ENCODE data around the gene ITM2C.

The ITM2C gene

DNA sequence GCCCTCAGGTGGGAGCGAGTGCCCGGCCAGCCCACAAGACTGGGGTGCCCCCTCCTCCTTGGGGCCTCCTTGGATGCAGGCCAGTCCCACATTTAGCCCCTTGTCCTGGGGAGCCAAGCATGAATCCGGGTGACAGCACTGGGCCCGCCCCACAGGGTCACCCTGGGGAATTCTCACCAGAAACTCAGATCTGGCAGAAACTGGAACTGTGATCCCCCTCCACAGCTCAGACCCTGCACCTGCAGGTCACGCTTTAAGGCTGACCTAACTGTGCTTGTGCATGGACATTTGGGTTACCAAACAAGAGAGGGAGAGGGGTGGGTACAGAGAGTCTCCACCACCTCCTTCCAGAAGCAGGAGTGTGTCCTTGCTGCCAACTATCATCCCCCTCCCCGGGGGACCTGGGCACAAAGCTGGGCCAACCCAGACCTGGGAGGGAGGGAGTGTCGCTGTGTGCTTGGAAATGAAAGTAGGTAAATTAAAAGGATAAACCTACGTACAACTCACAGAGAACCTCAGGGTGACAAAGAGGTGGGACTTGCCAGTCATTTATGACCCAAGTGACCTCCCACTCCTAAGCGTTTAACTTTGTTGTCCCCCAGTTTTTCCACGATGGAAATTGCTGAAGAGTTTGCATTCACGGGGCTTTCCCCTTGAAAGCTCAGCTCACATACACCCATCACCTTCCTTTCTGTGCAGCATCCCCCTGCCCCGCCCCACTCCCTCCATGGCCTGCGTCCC is 9.1 kb downstream of the ITM2C start:
- no peak for DNase-seq (ENCODE audit: low read depth)

DNA sequence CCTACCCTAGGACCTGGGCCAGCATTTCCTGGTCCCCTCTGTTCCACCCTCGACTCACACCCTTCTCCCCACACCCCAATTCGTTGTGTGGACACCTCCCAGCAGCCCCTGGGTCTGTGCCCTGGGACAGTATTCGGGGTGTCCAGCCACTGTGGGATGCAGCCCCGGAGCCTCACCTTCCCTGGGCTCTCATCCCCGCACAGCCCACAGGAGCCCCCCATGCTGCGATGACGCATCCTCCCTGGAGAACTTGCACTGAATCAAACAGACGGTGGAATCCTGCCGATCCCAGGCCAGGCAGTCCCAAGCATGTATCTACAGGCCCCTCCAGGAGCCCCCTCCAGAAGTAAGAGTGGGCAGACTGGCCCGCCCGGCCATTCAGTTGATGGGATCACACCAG is 9.7 kb downstream of the ITM2C start:
- DNase-seq (ENCODE audit: low read depth): no peak

DNA sequence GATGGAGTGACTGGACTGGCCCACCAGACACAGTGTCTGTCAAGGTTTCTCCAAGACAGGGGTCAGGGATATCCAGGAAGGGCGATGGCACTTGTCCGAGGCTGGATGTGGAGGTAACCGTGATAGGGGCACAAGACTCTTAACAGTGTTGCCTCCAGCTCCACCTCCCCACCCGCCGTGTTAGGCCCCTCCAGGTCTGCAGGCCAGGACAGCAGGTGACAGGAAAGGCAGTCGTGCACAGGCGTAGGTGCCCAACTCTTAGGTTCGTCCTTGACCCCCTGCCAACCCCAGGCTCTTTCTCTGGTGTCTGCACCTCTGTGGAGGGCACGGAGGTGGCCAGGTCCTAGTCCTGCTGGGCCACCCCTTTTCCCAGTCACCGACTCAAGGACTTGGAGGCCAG is 10.1 kb downstream of the ITM2C start:
- no peak for DNase-seq (ENCODE audit: low read depth)

DNA sequence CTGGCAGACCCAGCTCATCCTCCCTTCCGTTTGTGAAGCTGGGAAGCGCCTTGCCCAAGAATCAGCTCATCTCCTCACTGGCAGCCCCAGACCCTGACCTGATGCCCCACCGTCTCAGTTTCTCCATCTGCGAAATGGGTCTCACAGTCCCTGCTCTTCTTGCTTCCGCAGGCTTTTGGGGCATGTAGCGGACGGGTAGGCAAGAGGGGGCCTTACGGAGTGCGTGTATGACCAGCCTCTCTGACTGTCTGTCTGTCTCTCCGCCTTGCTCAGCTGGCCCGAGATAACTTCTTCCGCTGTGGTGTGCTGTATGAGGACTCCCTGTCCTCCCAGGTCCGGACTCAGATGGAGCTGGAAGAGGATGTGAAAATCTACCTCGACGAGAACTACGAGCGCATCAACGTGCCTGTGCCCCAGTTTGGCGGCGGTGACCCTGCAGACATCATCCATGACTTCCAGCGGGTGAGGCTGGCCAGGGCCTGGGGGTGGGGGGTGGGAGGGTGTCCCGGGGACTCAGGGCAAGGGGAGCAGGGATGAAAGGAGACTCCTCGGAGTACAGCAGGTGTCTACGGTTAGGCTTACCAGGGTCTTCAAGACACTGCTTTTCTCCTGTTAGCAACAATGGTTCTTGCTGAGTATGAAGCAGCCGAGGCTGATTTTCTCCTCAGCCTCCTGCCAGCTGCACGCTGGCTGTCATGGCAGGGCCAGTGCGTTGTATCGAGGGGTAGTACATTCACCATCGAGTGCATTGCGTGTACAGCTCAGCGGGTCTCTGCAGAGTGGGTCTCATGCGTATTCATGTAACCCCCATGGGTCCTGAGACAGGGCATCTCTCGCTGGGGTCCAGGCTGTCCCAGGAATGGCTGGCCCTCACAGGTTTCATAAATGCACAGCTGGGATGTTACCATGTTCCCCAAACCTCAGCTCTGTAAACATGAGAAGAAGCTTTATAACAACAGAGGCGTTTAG is 10.9 kb downstream of the ITM2C start:
- DNase-seq (ENCODE audit: low read depth): no peak

DNA sequence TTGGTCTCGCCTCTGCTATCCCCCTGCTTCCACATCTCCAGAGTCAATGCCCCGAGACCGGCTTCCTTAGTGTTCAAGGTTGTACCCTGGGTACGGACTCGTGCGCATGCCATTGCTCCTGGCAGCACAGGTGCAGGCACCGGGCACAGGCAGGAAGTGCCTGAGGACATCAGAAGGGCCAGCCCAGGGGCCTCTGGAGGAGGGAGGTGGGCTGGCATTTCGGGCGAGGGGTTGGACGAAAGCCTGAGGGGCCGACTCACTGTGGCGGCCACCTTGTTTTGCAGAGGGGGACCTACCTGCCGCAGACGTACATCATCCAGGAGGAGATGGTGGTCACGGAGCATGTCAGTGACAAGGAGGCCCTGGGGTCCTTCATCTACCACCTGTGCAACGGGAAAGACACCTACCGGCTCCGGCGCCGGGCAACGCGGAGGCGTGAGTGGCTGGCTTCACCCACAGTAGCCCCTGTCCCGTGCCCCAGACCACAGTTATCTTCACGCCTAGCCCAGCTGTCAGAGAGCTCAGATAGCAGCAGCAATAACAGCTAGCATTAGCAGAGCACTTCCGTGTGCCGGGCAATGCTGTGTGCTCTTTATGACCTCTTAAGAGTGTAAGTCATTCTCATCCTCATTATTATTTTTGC is 12.5 kb downstream of the ITM2C start:
- DNase-seq (ENCODE audit: low read depth): no peak

DNA sequence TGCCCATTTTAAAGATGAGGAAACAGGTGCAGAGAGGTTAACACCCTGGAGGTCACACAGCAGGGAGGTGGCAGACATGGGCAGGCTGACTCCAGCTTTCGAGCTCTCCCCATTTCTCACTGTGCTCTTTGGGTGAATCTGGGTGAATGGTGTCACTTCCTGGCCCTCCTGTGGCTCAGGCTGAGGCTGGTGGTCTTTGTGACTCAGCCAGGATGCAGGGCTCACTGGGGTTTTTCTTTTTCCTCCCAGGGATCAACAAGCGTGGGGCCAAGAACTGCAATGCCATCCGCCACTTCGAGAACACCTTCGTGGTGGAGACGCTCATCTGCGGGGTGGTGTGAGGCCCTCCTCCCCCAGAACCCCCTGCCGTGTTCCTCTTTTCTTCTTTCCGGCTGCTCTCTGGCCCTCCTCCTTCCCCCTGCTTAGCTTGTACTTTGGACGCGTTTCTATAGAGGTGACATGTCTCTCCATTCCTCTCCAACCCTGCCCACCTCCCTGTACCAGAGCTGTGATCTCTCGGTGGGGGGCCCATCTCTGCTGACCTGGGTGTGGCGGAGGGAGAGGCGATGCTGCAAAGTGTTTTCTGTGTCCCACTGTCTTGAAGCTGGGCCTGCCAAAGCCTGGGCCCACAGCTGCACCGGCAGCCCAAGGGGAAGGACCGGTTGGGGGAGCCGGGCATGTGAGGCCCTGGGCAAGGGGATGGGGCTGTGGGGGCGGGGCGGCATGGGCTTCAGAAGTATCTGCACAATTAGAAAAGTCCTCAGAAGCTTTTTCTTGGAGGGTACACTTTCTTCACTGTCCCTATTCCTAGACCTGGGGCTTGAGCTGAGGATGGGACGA is 13.2 kb downstream of the ITM2C start:
- no peak for DNase-seq (ENCODE audit: low read depth)

DNA sequence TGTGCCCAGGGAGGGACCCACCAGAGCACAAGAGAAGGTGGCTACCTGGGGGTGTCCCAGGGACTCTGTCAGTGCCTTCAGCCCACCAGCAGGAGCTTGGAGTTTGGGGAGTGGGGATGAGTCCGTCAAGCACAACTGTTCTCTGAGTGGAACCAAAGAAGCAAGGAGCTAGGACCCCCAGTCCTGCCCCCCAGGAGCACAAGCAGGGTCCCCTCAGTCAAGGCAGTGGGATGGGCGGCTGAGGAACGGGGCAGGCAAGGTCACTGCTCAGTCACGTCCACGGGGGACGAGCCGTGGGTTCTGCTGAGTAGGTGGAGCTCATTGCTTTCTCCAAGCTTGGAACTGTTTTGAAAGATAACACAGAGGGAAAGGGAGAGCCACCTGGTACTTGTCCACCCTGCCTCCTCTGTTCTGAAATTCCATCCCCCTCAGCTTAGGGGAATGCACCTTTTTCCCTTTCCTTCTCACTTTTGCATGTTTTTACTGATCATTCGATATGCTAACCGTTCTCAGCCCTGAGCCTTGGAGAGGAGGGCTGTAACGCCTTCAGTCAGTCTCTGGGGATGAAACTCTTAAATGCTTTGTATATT is 14.0 kb downstream of the ITM2C start:
- DNase-seq (ENCODE audit: low read depth): no peak

DNA sequence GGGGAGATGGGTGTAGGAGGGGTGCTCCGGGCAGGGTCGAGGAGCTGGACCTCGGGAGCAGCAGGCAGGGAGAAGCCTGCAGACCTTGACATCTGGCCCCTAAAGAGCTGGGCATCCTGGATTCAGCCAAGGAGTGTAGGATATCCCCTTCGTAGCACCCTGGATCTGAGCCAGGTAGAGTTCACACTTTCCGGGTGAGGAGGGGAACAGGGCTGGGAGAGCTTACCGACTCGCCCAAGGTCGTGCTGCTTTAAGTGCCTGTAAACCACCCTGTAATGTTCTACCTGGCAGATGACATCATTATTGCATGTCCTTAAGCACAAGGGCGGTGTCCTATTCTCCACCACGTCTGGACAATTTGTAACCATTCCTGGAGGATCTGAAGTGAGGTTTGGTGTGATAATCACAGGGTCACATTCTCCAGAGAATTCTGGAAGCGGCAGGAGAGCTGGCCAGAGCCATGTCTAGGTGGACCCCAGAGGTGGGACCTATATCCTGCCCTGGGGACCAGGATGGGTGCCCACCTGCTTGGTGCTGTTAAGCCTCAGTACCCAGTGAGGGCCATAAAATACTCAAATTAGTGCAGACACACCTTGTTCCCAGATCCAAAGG is 14.6 kb downstream of the ITM2C start:
- DNase-seq (ENCODE audit: low read depth): no peak

DNA sequence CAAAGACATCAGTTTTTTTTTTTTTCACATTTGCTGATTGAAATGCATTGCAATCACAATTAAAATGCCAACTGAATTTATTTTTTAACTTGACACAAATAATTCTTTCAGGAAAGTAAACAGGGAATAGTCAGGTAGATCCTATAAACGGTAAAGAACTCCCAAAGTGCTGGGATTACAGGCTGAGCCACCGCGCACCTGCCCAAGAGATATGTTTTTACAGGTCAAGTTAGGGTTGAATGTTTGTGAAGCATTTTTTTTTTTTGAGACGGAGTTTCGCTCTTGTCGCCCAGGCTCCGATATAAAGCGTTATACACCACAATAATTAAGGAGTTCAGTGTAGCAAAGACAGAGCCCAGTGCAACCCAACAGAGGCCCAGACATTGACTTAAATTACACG is 15.1 kb downstream of the ITM2C start:
- no peak for DNase-seq (ENCODE audit: low read depth)

DNA sequence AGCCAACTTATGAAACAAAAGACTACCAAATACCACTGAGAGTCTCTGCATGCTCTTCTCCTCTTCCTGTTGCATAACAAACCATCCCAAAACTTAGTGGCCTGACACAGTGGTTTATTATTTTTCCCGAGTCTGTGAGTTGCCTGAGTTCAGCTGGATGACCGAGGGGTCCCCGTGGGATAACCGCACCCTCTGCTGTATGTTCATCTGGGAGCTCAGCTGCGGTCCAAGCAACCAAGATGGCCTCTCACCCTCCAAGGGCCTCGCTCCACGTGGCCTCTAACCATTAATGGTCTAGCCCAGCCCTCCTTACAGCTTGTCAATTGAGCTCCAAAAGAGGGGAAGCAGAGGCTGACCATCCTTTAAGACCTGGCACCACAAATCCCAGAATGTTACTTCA is 17.1 kb downstream of the ITM2C start:
- no peak for DNase-seq (ENCODE audit: low read depth)

DNA sequence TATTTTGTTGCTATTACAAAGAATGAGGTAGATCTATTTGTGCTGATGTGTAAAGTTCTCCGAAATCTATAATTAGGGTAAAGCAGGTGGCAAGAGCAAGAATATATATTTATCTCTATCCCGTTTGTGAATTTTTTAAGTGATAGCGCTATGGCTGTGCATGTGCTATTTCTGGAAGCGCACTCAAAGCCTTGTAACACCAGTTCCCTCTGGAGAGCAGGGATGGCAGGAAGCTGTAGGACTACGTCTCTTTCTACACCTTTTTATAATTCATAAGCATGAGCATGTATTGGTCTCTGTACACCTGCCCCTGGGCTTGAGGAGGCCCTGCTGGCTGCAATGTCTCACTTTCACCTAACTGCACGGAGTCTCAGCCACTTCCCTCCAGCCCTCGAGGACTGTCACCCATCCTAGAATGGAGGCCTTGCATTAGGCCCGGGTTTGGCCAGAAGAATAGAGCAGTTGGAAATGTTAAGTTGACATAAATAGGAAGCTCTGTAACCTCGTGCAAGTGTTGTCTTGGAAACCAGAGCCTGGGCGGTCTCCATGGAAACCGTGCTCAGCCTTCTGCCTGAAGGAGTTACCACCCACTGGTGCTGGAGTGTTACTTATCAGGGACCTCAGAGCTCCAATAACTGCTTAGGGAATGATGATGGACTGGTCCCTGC is 20.9 kb downstream of the ITM2C start:
- no peak for DNase-seq (ENCODE audit: low read depth)

DNA sequence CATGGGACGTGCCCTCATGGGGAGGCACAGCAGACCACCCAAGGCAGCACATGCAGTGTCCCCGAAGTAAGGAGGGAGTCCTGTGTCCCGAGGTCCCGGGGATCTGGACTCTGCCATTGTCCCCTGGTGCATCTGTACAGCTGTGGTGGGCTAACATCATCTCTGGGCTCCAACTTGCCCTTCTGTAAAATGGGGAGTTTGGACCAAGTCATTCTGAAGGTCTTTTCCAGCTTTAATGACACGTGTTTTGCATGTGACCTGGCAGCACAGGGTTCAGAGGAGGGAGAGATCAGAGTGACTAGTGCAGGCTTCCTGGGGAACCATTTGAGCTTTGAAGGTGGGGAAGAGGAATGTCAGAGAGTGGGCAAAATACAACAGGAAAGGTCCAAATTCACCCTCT is 21.5 kb downstream of the ITM2C start:
- no peak for DNase-seq (ENCODE audit: low read depth)

DNA sequence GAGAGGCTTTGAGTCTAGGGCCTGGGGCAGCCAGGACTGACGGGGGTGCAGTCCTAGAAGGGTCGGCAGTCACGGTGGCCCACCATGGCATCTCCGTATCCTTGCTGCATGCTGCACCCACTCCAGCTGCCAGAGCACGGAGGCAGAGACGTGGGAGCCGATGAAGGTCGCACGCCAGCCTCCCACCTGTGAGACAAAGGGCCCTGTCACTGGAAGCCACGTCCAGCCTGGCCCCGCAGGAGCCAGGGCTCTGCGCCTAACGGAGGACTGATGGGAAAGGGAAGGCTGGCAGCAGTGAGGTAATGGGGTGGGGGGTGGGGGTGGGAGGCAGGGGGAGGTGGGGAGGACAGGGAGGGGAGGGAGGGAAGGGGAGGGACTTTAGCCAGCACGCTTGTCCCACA is 21.9 kb downstream of the ITM2C start:
- DNase-seq (ENCODE audit: low read depth): no peak

DNA sequence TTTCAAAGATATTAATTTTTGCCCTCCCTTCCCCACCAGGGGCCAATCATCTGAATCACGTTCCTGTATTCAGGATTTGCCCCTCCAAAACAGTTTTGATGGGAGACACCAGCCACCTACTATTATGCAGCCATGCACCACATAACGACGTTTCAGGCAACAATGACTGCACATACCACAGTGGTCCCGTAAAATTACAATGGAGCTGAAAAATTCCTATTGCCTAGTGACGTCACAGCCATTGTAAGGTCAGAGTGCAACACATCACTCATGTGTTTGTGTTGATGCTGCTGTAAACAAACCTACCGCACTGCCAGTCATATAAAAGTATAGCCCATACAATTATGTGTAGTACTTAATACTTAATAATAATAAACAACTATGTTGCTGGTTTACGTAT is 22.6 kb downstream of the ITM2C start:
- no peak for DNase-seq (ENCODE audit: low read depth)

DNA sequence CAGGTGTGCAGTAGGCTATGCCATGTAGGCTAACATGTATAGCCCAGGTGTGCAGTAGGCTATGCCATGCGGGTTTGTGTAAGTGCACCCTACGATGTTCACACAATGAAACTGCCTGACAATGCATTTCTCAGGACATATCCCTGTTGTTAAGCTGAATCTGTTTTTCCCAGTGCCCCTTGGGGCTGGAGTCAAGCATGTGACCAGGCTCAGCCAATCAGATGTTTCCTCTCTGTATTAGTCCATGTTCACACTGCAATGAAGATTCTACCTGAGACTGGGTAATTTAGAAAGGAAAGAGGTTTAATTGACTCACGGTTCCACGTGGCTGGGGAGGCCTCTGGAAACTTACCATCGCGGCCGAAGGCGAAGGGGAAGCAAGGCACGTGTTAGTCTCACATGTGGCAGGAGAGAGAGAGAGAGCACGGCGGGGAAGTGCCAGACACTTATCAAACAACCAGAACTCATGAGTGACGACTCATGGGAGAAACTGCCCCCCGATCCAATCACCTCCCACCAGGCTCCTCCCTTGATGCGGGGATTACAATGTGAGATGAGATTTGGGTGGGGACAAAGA is 24.2 kb downstream of the ITM2C start:
- DNase-seq (ENCODE audit: low read depth): no peak

DNA sequence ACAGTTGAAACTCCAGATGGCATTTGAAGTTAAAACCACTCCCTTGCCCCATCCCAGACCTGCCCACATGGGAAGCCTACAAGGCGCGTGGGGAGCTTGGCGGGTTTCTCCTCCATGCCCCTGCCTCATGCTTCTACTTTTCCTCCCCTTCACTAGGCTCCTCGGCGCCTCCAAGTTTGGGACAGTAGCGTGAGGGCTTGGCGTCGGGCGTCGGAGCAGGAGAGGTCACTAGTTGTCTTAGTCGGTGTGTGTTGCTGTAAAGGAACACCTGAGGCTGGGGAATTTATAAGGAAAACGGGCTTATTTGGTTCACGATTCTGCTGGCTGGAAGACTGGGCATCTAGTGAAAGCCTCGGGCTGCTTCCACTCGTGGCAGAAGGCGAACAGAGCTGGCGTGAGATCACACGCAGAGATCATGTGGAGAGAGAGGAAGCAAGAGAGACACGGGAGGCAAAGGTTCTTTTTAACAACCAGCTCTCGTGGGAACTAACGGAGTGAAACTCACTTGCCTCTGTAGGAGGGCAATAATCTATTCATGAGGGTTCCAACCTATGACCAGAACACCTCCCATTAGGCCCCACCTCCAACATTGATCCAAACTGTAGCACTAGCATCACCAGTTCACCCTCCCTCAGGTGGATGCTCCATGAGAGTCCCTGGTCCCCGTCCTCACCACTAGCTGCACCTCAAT is 25.3 kb downstream of the ITM2C start:
- DNase-seq (ENCODE audit: low read depth): no peak

DNA sequence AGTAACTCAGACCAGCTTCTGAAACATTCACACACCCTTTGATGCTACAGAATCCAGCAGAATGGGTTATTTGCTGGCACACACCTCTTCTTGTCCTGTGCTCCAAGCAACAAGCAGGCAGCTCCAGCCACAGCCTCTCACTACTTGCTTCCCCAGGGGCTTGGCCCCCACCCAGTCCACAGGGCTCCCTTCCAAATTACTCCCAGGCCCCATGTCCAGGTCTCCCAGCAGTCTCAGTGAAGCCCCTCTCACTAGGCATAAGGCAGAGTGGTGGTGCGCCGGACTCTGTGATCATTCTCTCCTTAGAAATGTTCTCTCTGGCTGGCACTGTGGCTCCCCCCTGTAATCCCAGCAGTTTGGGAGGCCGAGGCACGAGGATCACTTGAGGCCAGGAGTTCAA is 25.9 kb downstream of the ITM2C start:
- no peak for DNase-seq (ENCODE audit: low read depth)

DNA sequence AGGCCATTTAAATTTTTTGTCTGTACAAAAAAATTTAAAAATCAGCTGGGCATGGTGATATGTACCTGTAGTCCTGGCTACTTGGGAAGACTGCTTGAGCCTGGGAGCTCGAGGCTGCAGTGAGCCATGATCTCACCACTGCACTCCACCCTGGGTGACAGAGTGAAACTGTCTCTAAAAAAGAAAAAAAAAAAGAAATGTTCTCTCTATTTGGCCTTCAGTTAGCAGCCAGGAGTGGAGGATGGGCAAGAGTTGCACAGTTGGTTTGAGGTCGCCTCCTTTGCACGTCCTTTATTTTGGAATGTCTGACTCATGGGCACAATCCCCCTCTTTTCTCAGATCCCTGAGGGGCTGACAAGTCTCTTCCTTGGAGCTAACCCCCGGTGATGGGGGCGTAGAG is 26.3 kb downstream of the ITM2C start:
- no peak for DNase-seq (ENCODE audit: low read depth)

DNA sequence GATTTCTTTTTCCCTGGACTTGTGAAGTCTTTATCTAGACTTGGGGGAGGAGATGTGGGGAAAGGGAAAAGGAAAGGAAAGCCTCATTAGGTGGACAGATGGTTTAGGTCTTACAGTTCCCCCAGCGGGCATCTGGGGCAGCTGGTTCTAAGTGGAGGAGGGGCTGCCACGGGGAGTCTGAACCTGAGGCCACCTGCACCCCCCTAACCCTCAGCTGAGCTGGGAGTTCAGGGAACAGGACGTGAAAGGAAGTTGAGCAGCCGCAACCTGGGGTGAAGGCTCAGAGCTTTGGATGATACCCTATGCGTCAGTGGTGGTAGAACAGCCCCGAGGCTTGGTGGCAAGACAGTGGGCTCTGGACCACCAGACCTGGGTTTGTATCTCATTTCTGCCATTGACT is 26.8 kb downstream of the ITM2C start:
- DNase-seq (ENCODE audit: low read depth): no peak

DNA sequence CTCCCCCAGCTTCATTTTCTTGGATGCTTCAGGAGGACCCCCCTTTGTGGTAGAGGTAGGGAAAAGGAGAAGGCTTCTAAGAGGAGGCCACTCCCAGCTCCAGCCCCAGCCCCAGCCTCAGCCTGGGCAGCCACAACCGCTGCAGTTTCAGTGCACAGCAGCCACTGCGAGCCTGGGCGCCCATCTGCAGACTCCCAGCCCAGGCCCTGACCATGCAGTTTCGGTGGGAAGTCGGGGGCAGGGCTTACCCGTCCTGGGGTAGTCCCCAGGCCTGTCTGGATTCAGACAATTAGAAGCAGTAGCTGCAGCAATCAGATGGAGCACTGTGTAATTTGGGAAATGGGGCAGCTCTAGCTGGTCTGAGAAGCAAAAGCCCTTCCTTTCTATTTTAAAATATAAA is 28.6 kb downstream of the ITM2C start:
- no peak for DNase-seq (ENCODE audit: low read depth)

Data from activated T-helper 1 cell treated with Interleukin-2 at 50 U/mL for 16 hours (primary cell).